Ascending aorta (tissue), 2 donors: ENCODE data around the gene ATP8A2. TPM values are rescaled to one million over a fixed set of nuclear protein-coding genes. Genes with fewer than 3 reads are reported as not detected.
"Not testable (repeated sequence)": the region's sequence is repeated elsewhere in the genome, so short reads cannot be mapped to it uniquely, and the experiment has no call there.

Source experiments
- DNase-seq, 2 donors: peaks; one replicate each; pipeline ENCODE4 v3.0.0-alpha.2; 2019; ENCODE audit warnings: low spot score in 2 of 2
- H3K27ac ChIP-seq, 2 donors: fragments of 200-600 bp; sonication (generic); one replicate each; pipeline ENCODE4 v1.5.1; 2016 to 2017; ENCODE audit warnings: mild to moderate bottlenecking in 1 of 2
- H3K27me3 ChIP-seq: fragments of 200-600 bp; sonication (generic); one replicate; pipeline ENCODE4 v1.5.1; 2017
- H3K36me3 ChIP-seq, 2 donors: fragments of 200-600 bp; sonication (generic); one replicate each; pipeline ENCODE4 v1.5.1; 2016
- H3K4me1 ChIP-seq, 2 donors: fragments of 200-600 bp; sonication (generic); one replicate each; pipeline ENCODE4 v1.5.1; 2016 to 2017; ENCODE audit warnings: mild to moderate bottlenecking in 1 of 2
- H3K4me3 ChIP-seq, 2 donors: fragments of 200-600 bp; sonication (generic); one replicate each; pipeline ENCODE4 v1.5.1; 2016 to 2017; ENCODE audit warnings: mild to moderate bottlenecking in 1 of 2
- H3K9me3 ChIP-seq, 2 donors: fragments of 200-600 bp; sonication (generic); one replicate each; pipeline ENCODE4 v1.5.1; 2016
- intact Hi-C: fragments of 100-400 bp; cut with DNase I; formaldehyde crosslinking; loops from one replicate; pipeline ENCODE4 v1.15.1; 2023
- total RNA-seq: library from RNA; depleted of rRNA; stranded (reverse); fragments of >200 nt; gene quantifications from one replicate; pipeline ENCODE4 v1.1.0, GENCODE V29; 2016
- TF ChIP-seq, protein P1 (sequence below), 3 experiments: fragments of 200-600 bp in 2 of 3; fragments of 450-650 bp in 1 of 3; sonication (generic) in 2 of 3; IDR thresholded peaks; one replicate each; pipeline ENCODE4 v1.5.1; 2016 to 2019; ENCODE audit warnings: antibody characterized with exemption in 3 of 3, mild to moderate bottlenecking in 1 of 3, moderate library complexity in 1 of 3

Gene ATP8A2
- total RNA-seq, 1 donor from 2014 or later, result under 0.01 TPM

DNA sequence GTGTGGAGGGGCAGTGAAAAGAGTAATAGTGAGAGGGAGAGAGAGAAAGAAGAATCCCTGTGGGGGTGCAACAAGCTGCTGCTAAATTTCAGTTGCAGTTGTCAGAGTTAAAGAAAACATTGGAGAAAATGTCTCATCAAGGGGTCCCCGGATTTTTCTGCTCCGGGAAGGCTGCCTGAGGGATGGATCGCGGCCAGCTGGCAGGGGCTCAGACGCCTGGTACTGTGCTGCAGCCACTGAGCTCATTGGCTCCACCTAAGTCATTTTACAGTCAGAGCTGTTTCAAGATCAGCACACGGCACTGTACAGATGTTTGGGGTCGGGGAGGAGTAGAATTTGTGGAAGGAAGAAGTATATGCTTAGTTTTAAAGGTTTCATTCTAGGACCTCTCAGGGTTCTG is 573.8 kb downstream of the ATP8A2 start:
- no peaks in the 10 kb centered on the region for H3K9me3 ChIP-seq
- intact Hi-C loops, result no loop called here

GRCh38 chr13:25946321-25946720 is 574.5 kb downstream of the ATP8A2 start:
- H3K27ac ChIP-seq, result no peak overlapping the region
- H3K36me3 ChIP-seq, result no peaks in the 10 kb centered on the region
- no peak overlapping the region for H3K4me3 ChIP-seq
- intact Hi-C loops, result no loop called here
- no peaks in the 10 kb centered on the region for H3K27me3 ChIP-seq
- DNase-seq, result no peak
- TF ChIP-seq, protein P1, sequence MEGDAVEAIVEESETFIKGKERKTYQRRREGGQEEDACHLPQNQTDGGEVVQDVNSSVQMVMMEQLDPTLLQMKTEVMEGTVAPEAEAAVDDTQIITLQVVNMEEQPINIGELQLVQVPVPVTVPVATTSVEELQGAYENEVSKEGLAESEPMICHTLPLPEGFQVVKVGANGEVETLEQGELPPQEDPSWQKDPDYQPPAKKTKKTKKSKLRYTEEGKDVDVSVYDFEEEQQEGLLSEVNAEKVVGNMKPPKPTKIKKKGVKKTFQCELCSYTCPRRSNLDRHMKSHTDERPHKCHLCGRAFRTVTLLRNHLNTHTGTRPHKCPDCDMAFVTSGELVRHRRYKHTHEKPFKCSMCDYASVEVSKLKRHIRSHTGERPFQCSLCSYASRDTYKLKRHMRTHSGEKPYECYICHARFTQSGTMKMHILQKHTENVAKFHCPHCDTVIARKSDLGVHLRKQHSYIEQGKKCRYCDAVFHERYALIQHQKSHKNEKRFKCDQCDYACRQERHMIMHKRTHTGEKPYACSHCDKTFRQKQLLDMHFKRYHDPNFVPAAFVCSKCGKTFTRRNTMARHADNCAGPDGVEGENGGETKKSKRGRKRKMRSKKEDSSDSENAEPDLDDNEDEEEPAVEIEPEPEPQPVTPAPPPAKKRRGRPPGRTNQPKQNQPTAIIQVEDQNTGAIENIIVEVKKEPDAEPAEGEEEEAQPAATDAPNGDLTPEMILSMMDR (IDR thresholded peaks at IDR 0.05), result no peak
- H3K4me1 ChIP-seq, result no peaks in the 10 kb centered on the region
- H3K9me3 ChIP-seq, result peaks cover 0 to 3% of the 10 kb centered on the region in 2 donors

More for the DNA sequence above, 573.8 kb downstream of the ATP8A2 start:
- no peak overlapping the region for H3K27ac ChIP-seq
- DNase-seq, result no peak
- H3K4me1 ChIP-seq, result no peaks in the 10 kb centered on the region
- no peaks in the 10 kb centered on the region for H3K36me3 ChIP-seq
- no peak overlapping the region for H3K4me3 ChIP-seq
- TF ChIP-seq, protein P1 (IDR thresholded peaks at IDR 0.05), result no peak
- no peaks in the 10 kb centered on the region for H3K27me3 ChIP-seq

DNA sequence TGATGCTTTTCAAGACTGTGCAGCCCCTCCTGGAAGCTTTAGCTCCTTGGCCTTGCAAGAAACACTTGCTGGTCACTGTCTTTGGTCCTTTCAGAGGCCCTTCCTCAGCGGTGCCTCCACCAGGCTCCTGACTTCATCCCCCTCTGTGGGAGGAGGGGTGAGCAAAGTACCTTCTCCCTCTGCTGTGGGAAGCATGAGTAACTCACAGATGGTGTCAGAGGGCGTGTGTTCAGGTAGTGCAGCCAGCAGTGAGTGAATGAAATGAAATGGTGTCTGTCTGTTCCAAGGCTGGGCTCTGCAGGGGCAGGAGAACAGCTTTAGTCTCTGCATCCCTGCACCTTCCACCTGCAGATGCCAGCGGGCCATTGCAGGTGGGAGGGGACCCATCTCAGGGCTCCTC is 577.1 kb downstream of the ATP8A2 start:
- no peak overlapping the region for H3K4me3 ChIP-seq
- no peak for DNase-seq
- TF ChIP-seq, protein P1 (IDR thresholded peaks at IDR 0.05), result no peak
- no peak overlapping the region for H3K27ac ChIP-seq
- no peaks in the 10 kb centered on the region for H3K4me1 ChIP-seq
- H3K27me3 ChIP-seq, result no peaks in the 10 kb centered on the region
- H3K9me3 ChIP-seq, result peaks cover 0 to 3% of the 10 kb centered on the region in 2 donors
- intact Hi-C loops, result no loop called here
- H3K36me3 ChIP-seq, result no peaks in the 10 kb centered on the region

DNA sequence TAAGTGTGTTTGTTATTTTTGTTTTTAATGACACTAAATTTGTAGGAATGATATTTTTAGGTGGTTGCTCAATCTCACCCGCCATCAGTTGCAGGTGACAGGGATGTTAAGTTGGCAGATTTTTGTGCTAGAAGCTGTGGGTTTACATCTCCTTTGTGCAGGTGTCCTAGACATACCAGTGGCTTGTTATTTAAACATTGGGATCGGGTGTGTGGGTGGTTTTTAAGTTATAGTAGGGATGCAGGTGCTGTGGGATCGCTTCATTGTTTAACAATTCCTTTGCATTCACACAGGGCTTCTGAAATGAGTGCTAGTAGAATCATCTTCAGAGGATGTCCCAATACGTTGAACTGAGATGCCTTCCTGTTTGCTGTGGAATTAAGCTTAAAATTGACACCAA is 580.1 kb downstream of the ATP8A2 start:
- Histone ChIP-seq H3K27ac (no peak overlapping the region), H3K27me3 (no peaks in the 10 kb centered on the region), H3K4me1 (no peaks in the 10 kb centered on the region), H3K36me3 (no peaks in the 10 kb centered on the region), H3K4me3 (no peak overlapping the region), H3K9me3 (peaks cover 0 to 3% of the 10 kb centered on the region in 2 donors)
- intact Hi-C loops, result no loop called here
- DNase-seq, result no peak
- TF ChIP-seq, protein P1 (IDR thresholded peaks at IDR 0.05), result no peak

- H3K4me1 ChIP-seq, H3K27ac ChIP-seq, H3K27me3 ChIP-seq, intact Hi-C loops, H3K36me3 ChIP-seq, H3K4me3 ChIP-seq, DNase-seq, H3K9me3 ChIP-seq: not testable (repeated sequence)
These were observed 582.3 kb downstream of the ATP8A2 start for GRCh38 chr13:25954080-25954479.

GRCh38 chr13:25954943-25955342 is 583.2 kb downstream of the ATP8A2 start:
- intact Hi-C loops, H3K27ac ChIP-seq: not testable (repeated sequence)

GRCh38 chr13:25958986-25959385 is 587.2 kb downstream of the ATP8A2 start:
- no peaks in the 10 kb centered on the region for H3K36me3 ChIP-seq

More at GRCh38 chr13:25954943-25955342, 583.2 kb downstream of the ATP8A2 start:
- H3K36me3 ChIP-seq, H3K4me3 ChIP-seq, H3K4me1 ChIP-seq, H3K9me3 ChIP-seq, H3K27me3 ChIP-seq, DNase-seq: not testable (repeated sequence)

More at GRCh38 chr13:25958986-25959385, 587.2 kb downstream of the ATP8A2 start:
- DNase-seq, result no peak
- Histone ChIP-seq H3K9me3 (no peaks in the 10 kb centered on the region), H3K27ac (no peak overlapping the region), H3K4me3 (no peak overlapping the region), H3K4me1 (no peaks in the 10 kb centered on the region), H3K27me3 (no peaks in the 10 kb centered on the region)
- intact Hi-C loops, result no loop called here
- TF ChIP-seq, protein P1 (IDR thresholded peaks at IDR 0.05), result no peak
